Sigmoid colon (tissue), 4 donors: ENCODE results near the gene THBS2.

Source experiments
- POLR2A ChIP-seq, 2 donors: fragments of 450-650 bp; IDR thresholded peaks; one replicate each; pipeline ENCODE4 v1.6.1; 2016; ENCODE audit warnings: antibody characterized with exemption in 2 of 2, mild to moderate bottlenecking in 2 of 2, moderate library complexity in 2 of 2
- POLR2AphosphoS5 ChIP-seq, 4 donors: sonication (generic); formaldehyde crosslinking; IDR thresholded peaks; one replicate each; pipeline ENCODE4 v1.6.1; 2017; ENCODE audit warnings: antibody characterized with exemption in 4 of 4

- TF ChIP-seq POLR2AphosphoS5 (IDR thresholded peaks at IDR 0.05) (no peak), POLR2A (IDR thresholded peaks at IDR 0.05) (no peak)
Measured at GRCh38 chr6:169249057-169249456, 4.6 kb downstream of the THBS2 start.
